Tibial nerve (tissue), 4 donors: Measurements from ENCODE around the gene SYT17. TPM values are rescaled to one million over a fixed set of nuclear protein-coding genes. Genes with fewer than 3 reads are reported as not detected.

ENCODE experiments used
- DNase-seq, 2 donors: peaks; one replicate each; pipeline ENCODE4 v3.0.0-alpha.2; 2019; ENCODE audit warnings: low spot score in 2 of 2
- H3K27ac ChIP-seq, 4 donors: fragments of 200-600 bp; sonication (generic) in 3 of 4; one replicate each; pipeline ENCODE4 v1.5.1; 2017 to 2019; ENCODE audit warnings: mild to moderate bottlenecking in 1 of 4
- H3K27me3 ChIP-seq, 2 donors: fragments of 200-600 bp; sonication (generic) in 1 of 2; one replicate each; pipeline versions ENCODE4 v1.5.1 to v1.6.0; 2017 to 2019
- H3K36me3 ChIP-seq, 3 donors: fragments of 200-600 bp; sonication (generic); one replicate each; pipeline ENCODE4 v1.5.1; 2018 to 2019
- H3K4me1 ChIP-seq, 4 donors: fragments of 200-600 bp; sonication (generic) in 3 of 4; one replicate each; pipeline ENCODE4 v1.5.1; 2017 to 2019
- H3K4me3 ChIP-seq, 4 donors: fragments of 200-600 bp; sonication (generic) in 3 of 4; one replicate each; pipeline ENCODE4 v1.5.1; 2017 to 2019; ENCODE audit warnings: mild to moderate bottlenecking in 1 of 4, moderate library complexity in 1 of 4
- H3K9me3 ChIP-seq, 4 donors: fragments of 200-600 bp; sonication (generic) in 3 of 4; one replicate each; pipeline ENCODE4 v1.5.1; 2017 to 2019
- CTCF ChIP-seq, 5 experiments: fragments of 200-600 bp in 3 of 5; fragments of 450-650 bp in 2 of 5; sonication (generic) in 3 of 5; IDR thresholded peaks; one replicate each; pipeline ENCODE4 v1.5.1; 2016 to 2019; ENCODE audit warnings: antibody characterized with exemption in 5 of 5, mild to moderate bottlenecking in 3 of 5, moderate library complexity in 2 of 5
- EP300 ChIP-seq, 2 donors: sonication (generic); formaldehyde crosslinking; IDR thresholded peaks; one replicate each; pipeline ENCODE4 v1.6.1; 2017; ENCODE audit warnings: antibody characterized with exemption in 2 of 2, mild to moderate bottlenecking in 1 of 2
- POLR2A ChIP-seq, 2 donors: fragments of 450-650 bp; IDR thresholded peaks; one replicate each; pipeline ENCODE4 v1.6.1; 2017; ENCODE audit warnings: antibody characterized with exemption in 2 of 2, mild to moderate bottlenecking in 2 of 2, moderate library complexity in 2 of 2
- WGBS, 2 donors: methylation state at CpG; one replicate each; pipeline ENCODE4 v1.1.5; 2018; 5-methylcytosine and 5-hydroxymethylcytosine counted together
- total RNA-seq, 4 donors: library from RNA; depleted of rRNA; stranded (reverse); fragments of >200 nt; gene quantifications; one replicate each; pipeline ENCODE4 v1.1.0, GENCODE V29; 2016

Gene SYT17, protein sequence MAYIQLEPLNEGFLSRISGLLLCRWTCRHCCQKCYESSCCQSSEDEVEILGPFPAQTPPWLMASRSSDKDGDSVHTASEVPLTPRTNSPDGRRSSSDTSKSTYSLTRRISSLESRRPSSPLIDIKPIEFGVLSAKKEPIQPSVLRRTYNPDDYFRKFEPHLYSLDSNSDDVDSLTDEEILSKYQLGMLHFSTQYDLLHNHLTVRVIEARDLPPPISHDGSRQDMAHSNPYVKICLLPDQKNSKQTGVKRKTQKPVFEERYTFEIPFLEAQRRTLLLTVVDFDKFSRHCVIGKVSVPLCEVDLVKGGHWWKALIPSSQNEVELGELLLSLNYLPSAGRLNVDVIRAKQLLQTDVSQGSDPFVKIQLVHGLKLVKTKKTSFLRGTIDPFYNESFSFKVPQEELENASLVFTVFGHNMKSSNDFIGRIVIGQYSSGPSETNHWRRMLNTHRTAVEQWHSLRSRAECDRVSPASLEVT
- total RNA-seq = 10 to 100 TPM in 2 of 4 donors, 1 to 10 TPM in 2; 8.1 to 33.9 (median 12.7) TPM

- Histone ChIP-seq H3K9me3 (peaks cover 0 to 4% (median 0%) of the 10 kb centered on the region in 4 donors), H3K4me3 (peak within 1 kb of the TSS; percentile 33 to 52 (median 40)), H3K4me1 (peaks cover 0 to 23% (median 14%) of the 10 kb centered on the region in 4 donors), H3K27me3 (peaks cover 0 to 29% of the 10 kb centered on the region in 2 donors), H3K36me3 (no peaks in the 10 kb centered on the region), H3K27ac (peak within 1 kb of the TSS; percentile 44 to 84 (median 64))
- WGBS, 2 donors = 1% methylated on average over 15 to 40 of the region's 63 CpGs
- DNase-seq = no peak
- TF ChIP-seq CTCF (IDR thresholded peaks at IDR 0.05) (peak; percentile 49 to 83 (median 73)), POLR2A (IDR thresholded peaks at IDR 0.05) (no peak)
These were observed at the start of gene SYT17 for GRCh38 chr16:19167710-19168370. SYT17 (plus strand) TSS chr16:19168240; CDS start chr16:19168647, 407 bp downstream.

- H3K27me3 ChIP-seq = no peaks in the 10 kb centered on the region
- peaks cover 0 to 25% (median 0%) of the 10 kb centered on the region in 3 donors for H3K36me3 ChIP-seq
- peak in 1 of 2 donors; percentile 57 for DNase-seq
- H3K4me1 ChIP-seq = peaks cover 0 to 66% (median 51%) of the 10 kb centered on the region in 4 donors
- peak overlapping the region in 3 of 4 donors; percentile 22 to 48 (median 40) for H3K4me3 ChIP-seq
- H3K9me3 ChIP-seq = no peaks in the 10 kb centered on the region
- TF ChIP-seq EP300 (IDR thresholded peaks at IDR 0.05) (peak in 1 of 2 donors; percentile 69), POLR2A (IDR thresholded peaks at IDR 0.05) (no peak), CTCF (IDR thresholded peaks at IDR 0.05) (no peak)
- WGBS, 2 donors = 10 to 13% methylated on average over 6 of the region's 6 CpGs
- peak overlapping the region; percentile 33 to 95 (median 82) for H3K27ac ChIP-seq
These were observed 49.1 kb upstream of the SYT17 start for GRCh38 chr16:19118938-19119431.

- H3K4me1 ChIP-seq = peaks cover 0 to 66% (median 51%) of the 10 kb centered on the region in 4 donors
- TF ChIP-seq POLR2A (IDR thresholded peaks at IDR 0.05) (no peak), CTCF (IDR thresholded peaks at IDR 0.05) (no peak), EP300 (IDR thresholded peaks at IDR 0.05) (no peak)
- no peaks in the 10 kb centered on the region for H3K27me3 ChIP-seq
- no peaks in the 10 kb centered on the region for H3K9me3 ChIP-seq
- 43 to 47% methylated on average over 5 of the region's 5 CpGs for WGBS, 2 donors
- H3K4me3 ChIP-seq = peak overlapping the region in 2 of 4 donors; percentile 40 to 48
- peak overlapping the region; percentile 16 to 95 (median 82) for H3K27ac ChIP-seq
- DNase-seq = peak in 1 of 2 donors; percentile 14
- H3K36me3 ChIP-seq = peaks cover 0 to 25% (median 0%) of the 10 kb centered on the region in 3 donors
These were observed 48.5 kb upstream of the SYT17 start for GRCh38 chr16:19119564-19119963.

- peaks cover 0 to 3% (median 0%) of the 10 kb centered on the region in 4 donors for H3K9me3 ChIP-seq
- H3K4me1 ChIP-seq = peaks cover 0 to 30% (median 12%) of the 10 kb centered on the region in 4 donors
- WGBS, 2 donors = 84 to 87% methylated on average over 6 of the region's 6 CpGs
- no peak overlapping the region for H3K4me3 ChIP-seq
- H3K27me3 ChIP-seq = no peaks in the 10 kb centered on the region
- no peak for DNase-seq
- TF ChIP-seq CTCF (IDR thresholded peaks at IDR 0.05) (no peak), EP300 (IDR thresholded peaks at IDR 0.05) (no peak), POLR2A (IDR thresholded peaks at IDR 0.05) (no peak)
- H3K27ac ChIP-seq = no peak overlapping the region
- peaks cover 0 to 15% (median 0%) of the 10 kb centered on the region in 3 donors for H3K36me3 ChIP-seq
These were observed 44.4 kb upstream of the SYT17 start for GRCh38 chr16:19123535-19124178.
